HFFc6 (cell line): ENCODE data around the gene KRTAP3-3. TPM values are rescaled to one million over a fixed set of nuclear protein-coding genes. Genes with fewer than 3 reads are reported as not detected.

ENCODE experiments used
- DNase-seq: peaks from one replicate; pipeline ENCODE4 v3.0.0-alpha.2; 2018
- H3K27ac Mint-ChIP-seq: 2 replicates; pipeline ENCODE4 v1.8.0; 2020; ENCODE audit warnings: mild to moderate bottlenecking, mixed read lengths
- H3K27me3 Mint-ChIP-seq: 2 replicates; pipeline ENCODE4 v1.8.0; 2021; ENCODE audit warnings: mild to moderate bottlenecking, moderate library complexity, mixed read lengths; ENCODE audit not compliant: insufficient read depth
- H3K36me3 Mint-ChIP-seq: 2 replicates; pipeline ENCODE4 v1.8.0; 2021; ENCODE audit warnings: low read depth, mixed read lengths
- H3K4me1 Mint-ChIP-seq: 2 replicates; pipeline ENCODE4 v1.8.0; 2020; ENCODE audit warnings: low read depth, mixed read lengths
- H3K4me3 Mint-ChIP-seq: 2 replicates; pipeline ENCODE4 v1.8.0; 2020; ENCODE audit warnings: mild to moderate bottlenecking, moderate library complexity, mixed read lengths
- H3K9me3 Mint-ChIP-seq: 2 replicates; pipeline ENCODE4 v1.8.0; 2020; ENCODE audit warnings: mild to moderate bottlenecking, mixed read lengths
- CTCF ChIP-seq: fragments of 200-600 bp; sonication (generic); IDR thresholded peaks from 2 replicates; pipeline ENCODE4 v1.5.0; 2021; ENCODE audit warnings: antibody characterized with exemption, mild to moderate bottlenecking
- total RNA-seq, 6 experiments: library from RNA; stranded (reverse); fragmentation: NEBNext Ultra II Directional; extraction: Animal tissue kit (Norgen Biotek cat#: 25700); gene quantifications; 2 replicates in 1 of 6; 3 replicates in 5 of 6; pipeline ENCODE4 v1.2.3, GENCODE V29; 2021

KRTAP3-3 gene
- total RNA-seq, 6 experiments from 2014 or later, result not detected

DNA sequence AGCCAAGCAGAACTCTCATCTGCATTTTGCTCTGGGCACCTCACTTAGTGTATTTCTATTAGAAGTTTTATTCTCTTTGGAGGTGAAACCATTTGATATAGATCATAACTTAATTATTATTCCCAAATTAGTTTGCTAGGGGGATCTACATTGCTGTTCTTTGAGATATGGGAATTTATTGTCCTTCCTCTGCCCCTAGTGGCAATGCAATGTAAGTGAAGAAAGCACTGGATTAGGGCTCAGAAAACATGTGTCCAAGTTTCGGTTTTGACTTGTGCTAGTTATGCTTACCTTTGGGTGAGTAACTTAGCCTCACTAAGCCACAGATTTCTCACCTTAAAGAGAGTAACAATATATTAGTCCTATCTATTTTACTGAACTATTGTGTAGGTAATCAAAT lies 30.1 kb downstream of the KRTAP3-3 start:
- Mint-ChIP-seq H3K27ac (no peak overlapping the region), H3K27me3 (no peaks in the 10 kb centered on the region), H3K4me1 (peaks cover 37% of the 10 kb centered on the region), H3K36me3 (peaks cover 22% of the 10 kb centered on the region), H3K9me3 (peaks cover 22% of the 10 kb centered on the region), H3K4me3 (no peak overlapping the region)
- TF ChIP-seq CTCF, result peak; percentile 73
- DNase-seq, result no peak

DNA sequence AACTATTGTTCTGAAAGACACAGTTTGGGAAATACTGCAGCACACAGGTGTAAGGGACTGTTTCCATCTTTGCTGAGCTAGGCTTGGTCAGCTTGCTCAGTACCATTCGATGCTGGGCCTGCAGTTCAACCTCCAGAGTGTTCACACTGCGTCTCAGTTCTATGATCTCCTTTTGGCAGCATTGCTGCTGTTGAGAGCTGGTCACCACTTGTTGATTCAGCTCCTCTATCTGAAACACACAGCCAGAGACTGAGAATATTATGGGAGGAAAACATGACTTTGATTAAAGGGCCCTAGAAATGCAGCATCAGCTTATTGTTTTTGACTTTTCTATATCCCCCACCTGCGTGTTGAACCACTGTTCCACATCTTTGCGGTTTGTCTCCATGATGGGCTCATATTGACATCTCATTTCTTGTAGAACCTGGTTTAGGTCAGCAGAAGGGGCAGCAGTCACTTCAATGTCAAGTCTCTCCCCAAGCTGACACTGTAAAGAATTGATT lies 31.9 kb downstream of the KRTAP3-3 start:
- peaks cover 22% of the 10 kb centered on the region for H3K9me3 Mint-ChIP-seq
- TF ChIP-seq CTCF, result no peak
- H3K27ac Mint-ChIP-seq, result peak overlapping the region; percentile 18; the same call in 1 of the 2 replicates
- peaks cover 22% of the 10 kb centered on the region for H3K36me3 Mint-ChIP-seq
- peaks cover 54% of the 10 kb centered on the region for H3K4me1 Mint-ChIP-seq
- no peak overlapping the region for H3K4me3 Mint-ChIP-seq
- no peak for DNase-seq
- H3K27me3 Mint-ChIP-seq, result no peaks in the 10 kb centered on the region

DNA sequence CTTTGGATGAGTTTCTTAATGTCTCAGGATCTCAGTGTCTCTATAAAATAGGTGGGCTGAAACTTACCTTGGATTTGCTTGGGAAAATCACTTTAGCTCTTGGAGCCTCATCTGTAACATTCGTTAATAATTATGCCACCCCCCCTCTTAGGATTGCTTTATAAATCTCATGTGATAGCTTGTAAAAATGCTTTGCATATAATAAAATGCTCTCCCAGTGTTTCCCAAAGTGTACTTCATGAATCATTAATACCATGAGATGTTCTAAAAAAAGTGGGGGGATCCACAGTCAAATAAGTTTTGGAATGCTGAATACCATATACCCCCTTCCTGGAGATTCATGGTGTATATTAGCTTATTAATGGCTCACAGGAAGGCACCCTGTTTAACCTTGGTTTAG lies 32.4 kb downstream of the KRTAP3-3 start:
- peaks cover 60% of the 10 kb centered on the region for H3K4me1 Mint-ChIP-seq
- peaks cover 18% of the 10 kb centered on the region for H3K9me3 Mint-ChIP-seq
- TF ChIP-seq CTCF, result no peak
- H3K4me3 Mint-ChIP-seq, result no peak overlapping the region
- peaks cover 22% of the 10 kb centered on the region for H3K36me3 Mint-ChIP-seq
- no peaks in the 10 kb centered on the region for H3K27me3 Mint-ChIP-seq
- DNase-seq, result no peak
- H3K27ac Mint-ChIP-seq, result no peak overlapping the region; the same call in 1 of the 2 replicates

- no peak for DNase-seq
- Mint-ChIP-seq H3K9me3 (peaks cover 5% of the 10 kb centered on the region), H3K36me3 (peaks cover 9% of the 10 kb centered on the region), H3K27me3 (no peaks in the 10 kb centered on the region), H3K4me3 (no peak overlapping the region), H3K27ac (no peak overlapping the region), H3K4me1 (peaks cover 66% of the 10 kb centered on the region)
- no peak for TF ChIP-seq CTCF
Measured at GRCh38 chr17:40960144-40960543, 33.8 kb downstream of the KRTAP3-3 start.

DNA sequence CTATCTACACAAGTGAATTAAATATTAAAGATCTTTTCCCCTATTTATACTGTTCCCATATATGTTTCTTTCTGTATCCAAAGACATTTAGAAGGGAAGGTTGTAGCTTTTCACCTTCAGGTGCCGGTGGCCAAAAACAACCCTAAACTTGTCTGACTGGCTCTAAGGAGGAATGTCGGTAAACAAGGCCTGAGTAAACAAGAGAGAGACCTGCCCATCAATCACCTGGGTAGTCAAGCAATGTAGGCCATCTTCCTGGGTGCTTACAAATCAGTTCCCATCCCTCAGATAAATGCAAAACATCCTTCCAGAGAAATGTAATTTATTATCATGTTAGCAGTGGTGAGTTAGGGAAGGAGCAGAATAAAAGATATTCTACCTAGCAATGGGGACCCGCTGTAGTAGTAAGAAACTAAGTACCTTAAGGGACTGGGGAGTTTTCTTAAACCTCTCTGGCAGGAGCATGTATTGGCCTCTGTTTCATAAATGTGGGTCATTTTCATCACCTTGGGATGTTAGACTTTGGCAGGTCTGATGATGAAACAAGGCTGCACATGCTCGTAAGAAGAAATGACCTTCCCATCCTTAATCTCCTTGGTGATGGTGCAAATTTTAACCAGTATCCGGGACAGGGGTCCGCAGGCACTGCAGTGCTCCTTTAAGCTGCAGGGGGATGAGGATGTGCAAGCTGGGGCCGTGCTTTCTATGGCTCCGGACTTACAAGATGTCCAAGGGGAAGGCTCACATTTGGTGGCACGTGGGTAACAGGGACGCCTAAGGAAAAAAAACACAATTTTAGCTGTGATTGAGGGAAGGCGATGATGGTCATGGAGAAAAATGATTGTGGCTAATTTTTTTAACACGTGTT lies 35.6 kb downstream of the KRTAP3-3 start:
- H3K4me1 Mint-ChIP-seq, result peaks cover 85% of the 10 kb centered on the region
- TF ChIP-seq CTCF, result no peak
- no peaks in the 10 kb centered on the region for H3K27me3 Mint-ChIP-seq
- no peak overlapping the region for H3K4me3 Mint-ChIP-seq
- DNase-seq, result no peak
- peaks cover 3% of the 10 kb centered on the region; the same call in 1 of the 2 replicates for H3K36me3 Mint-ChIP-seq
- no peaks in the 10 kb centered on the region for H3K9me3 Mint-ChIP-seq
- H3K27ac Mint-ChIP-seq, result peak overlapping the region; percentile 78
